ENCODE results near the gene DTNBP1. TPM values are rescaled to one million over a fixed set of nuclear protein-coding genes. Genes with fewer than 3 reads are reported as not detected.
A peak's percentile ranks its signal among the peaks of the same experiment; 100 is the strongest.

DTNBP1 gene
- total RNA-seq, 1 experiment from 2014 or later = 14.4 TPM

GRCh38 chr6:15513801-15514711 lies 148.8 kb downstream of the DTNBP1 start:
- no peak for DNase-seq (ENCODE audit: low read depth)
- in situ Hi-C loops (cut with HindIII; ENCODE audit: low pct_unique_long_range_greater_than_20kb, low sequenced_read_pairs) = no loop called here

GRCh38 chr6:15513131-15513771 lies 149.6 kb downstream of the DTNBP1 start:
- in situ Hi-C loops (cut with HindIII; ENCODE audit: low pct_unique_long_range_greater_than_20kb, low sequenced_read_pairs) = no loop called here
- no peak for DNase-seq (ENCODE audit: low read depth)

DNA sequence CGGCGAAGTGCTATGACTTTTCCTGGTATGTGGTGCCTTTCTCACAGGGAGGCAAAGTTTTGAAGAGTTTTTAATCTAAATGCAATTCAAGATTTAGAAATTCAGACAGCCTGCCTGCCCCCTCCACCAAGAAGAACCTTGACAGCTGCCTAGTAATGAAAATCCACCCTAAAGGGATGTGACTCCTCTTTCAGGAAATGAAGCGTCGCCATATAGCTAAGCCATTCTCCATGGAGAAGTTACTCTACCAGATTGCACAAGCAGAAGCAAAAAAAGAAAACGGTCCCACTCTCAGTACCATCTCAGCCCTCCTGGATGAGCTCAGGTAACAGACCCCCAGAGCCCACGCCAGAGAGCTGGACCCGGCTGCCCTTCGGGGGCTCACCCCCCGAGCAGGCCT lies 150.1 kb downstream of the DTNBP1 start:
- in situ Hi-C loops (cut with HindIII; ENCODE audit: low pct_unique_long_range_greater_than_20kb, low sequenced_read_pairs) = no loop called here

DNA sequence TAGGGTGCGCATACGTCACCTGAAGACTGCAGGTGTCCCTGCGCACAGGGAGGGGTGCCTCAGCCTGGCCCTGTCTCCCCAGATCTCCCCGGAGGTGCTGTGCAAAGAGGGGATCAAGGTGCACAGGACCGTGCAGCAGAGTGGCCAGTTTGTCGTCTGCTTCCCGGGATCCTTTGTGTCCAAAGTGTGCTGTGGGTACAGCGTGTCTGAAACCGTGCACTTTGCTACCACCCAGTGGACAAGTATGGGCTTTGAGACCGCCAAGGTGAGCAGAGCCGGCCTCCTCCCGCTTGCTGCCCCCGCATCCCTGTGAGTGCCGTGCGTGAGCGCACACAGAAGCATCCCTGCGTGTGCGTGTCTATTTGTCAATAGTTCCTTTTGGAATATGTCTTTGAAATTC lies 150.7 kb downstream of the DTNBP1 start:
- DNase-seq (ENCODE audit: low read depth) = no peak

More for the DNA sequence above, 150.1 kb downstream of the DTNBP1 start:
- DNase-seq (ENCODE audit: low read depth) = no peak

DNA sequence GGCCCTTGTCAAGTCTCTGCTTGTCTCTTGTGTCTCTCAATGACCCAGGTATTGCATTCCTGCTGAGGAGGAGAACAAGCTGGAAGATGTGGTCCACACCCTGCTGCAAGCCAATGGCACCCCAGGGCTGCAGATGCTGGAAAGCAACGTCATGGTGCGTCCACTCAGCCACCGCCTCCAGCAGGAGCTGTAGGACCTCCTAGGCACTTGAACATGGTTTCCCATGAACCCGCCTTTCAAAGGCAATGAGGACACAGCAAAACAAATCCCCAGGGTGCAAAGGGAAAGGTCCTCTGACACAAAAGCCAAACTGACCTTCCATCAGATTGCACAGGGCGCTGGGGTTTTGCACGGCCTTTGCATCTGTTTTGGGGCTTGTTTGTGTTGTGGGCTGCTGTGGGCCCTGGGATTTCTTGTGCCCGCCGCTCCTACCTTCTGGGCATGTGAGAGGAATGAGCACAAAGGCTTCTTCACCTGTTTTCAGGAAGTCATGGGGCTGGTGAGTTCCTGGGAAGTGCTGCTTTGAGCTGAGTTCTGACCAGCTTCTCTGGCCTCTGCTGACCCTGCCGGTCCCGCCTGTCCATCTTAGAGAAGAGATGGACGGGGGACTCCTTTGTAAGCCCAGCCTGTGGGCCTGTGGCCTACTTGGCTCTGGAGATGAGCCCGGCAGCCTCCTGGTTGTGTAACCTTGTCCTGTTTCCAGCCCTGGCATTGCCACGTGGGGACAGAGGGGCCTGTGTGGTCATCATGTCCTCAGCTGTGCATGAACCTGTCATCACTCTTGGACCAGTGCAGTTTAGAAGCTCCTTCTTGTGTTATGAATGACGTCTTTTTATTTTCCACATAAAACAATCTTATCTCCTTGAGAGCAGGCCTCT lies 151.3 kb downstream of the DTNBP1 start:
- no peak for DNase-seq (ENCODE audit: low read depth)
- in situ Hi-C loops (cut with HindIII; ENCODE audit: low pct_unique_long_range_greater_than_20kb, low sequenced_read_pairs) = no loop called here

More for the DNA sequence above, 150.7 kb downstream of the DTNBP1 start:
- in situ Hi-C loops (cut with HindIII; ENCODE audit: low pct_unique_long_range_greater_than_20kb, low sequenced_read_pairs) = no loop called here

GRCh38 chr6:15510536-15511247 lies 152.1 kb downstream of the DTNBP1 start:
- no peak for DNase-seq (ENCODE audit: low read depth)
- in situ Hi-C loops (cut with HindIII; ENCODE audit: low pct_unique_long_range_greater_than_20kb, low sequenced_read_pairs) = no loop called here

- DNase-seq (ENCODE audit: low read depth) = no peak
- in situ Hi-C loops (cut with HindIII; ENCODE audit: low pct_unique_long_range_greater_than_20kb, low sequenced_read_pairs) = no loop called here
These were observed 152.7 kb downstream of the DTNBP1 start for GRCh38 chr6:15510121-15510520.

- no peak for DNase-seq (ENCODE audit: low read depth)
- in situ Hi-C loops (cut with HindIII; ENCODE audit: low pct_unique_long_range_greater_than_20kb, low sequenced_read_pairs) = no loop called here
These were observed 153.4 kb downstream of the DTNBP1 start for GRCh38 chr6:15509335-15509933.

- in situ Hi-C loops (cut with HindIII; ENCODE audit: low pct_unique_long_range_greater_than_20kb, low sequenced_read_pairs) = no loop called here
- no peak for DNase-seq (ENCODE audit: low read depth)
These were observed 153.9 kb downstream of the DTNBP1 start for GRCh38 chr6:15508931-15509330.

DNA sequence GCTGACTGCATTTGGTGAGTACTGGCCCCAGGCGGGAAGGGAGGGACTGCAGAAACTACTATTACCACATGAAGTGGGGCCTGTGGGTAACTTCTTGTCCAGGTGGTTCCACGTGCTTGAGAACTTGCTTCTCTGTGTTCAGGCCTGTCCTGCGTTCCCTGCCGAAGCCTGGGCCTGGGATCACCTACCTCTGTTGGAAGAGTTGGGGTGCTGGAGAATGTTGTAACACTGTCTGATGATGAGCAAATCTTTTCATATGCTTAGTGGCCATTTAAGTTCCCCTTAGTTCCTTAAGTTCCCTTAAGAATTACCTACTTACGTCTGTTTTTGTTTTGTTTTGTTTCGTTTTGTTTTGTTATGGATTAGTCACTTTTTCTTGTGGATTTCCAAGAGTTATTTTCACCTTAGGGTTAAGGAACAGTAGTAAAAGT lies 154.4 kb downstream of the DTNBP1 start:
- in situ Hi-C loops (cut with HindIII; ENCODE audit: low pct_unique_long_range_greater_than_20kb, low sequenced_read_pairs) = no loop called here
- DNase-seq (ENCODE audit: low read depth) = no peak

GRCh38 chr6:15507746-15508145 lies 155.1 kb downstream of the DTNBP1 start:
- DNase-seq (ENCODE audit: low read depth) = no peak
- in situ Hi-C loops (cut with HindIII; ENCODE audit: low pct_unique_long_range_greater_than_20kb, low sequenced_read_pairs) = no loop called here

GRCh38 chr6:15507221-15507620 lies 155.6 kb downstream of the DTNBP1 start:
- in situ Hi-C loops (cut with HindIII; ENCODE audit: low pct_unique_long_range_greater_than_20kb, low sequenced_read_pairs) = no loop called here
- DNase-seq (ENCODE audit: low read depth) = no peak

GRCh38 chr6:15506066-15506465 lies 156.8 kb downstream of the DTNBP1 start:
- DNase-seq (ENCODE audit: low read depth) = no peak
- in situ Hi-C loops (cut with HindIII; ENCODE audit: low pct_unique_long_range_greater_than_20kb, low sequenced_read_pairs) = no loop called here

GRCh38 chr6:15505463-15505918 lies 157.3 kb downstream of the DTNBP1 start:
- in situ Hi-C loops (cut with HindIII; ENCODE audit: low pct_unique_long_range_greater_than_20kb, low sequenced_read_pairs) = no loop called here
- no peak for DNase-seq (ENCODE audit: low read depth)

- in situ Hi-C loops (cut with HindIII; ENCODE audit: low pct_unique_long_range_greater_than_20kb, low sequenced_read_pairs) = no loop called here
- DNase-seq (ENCODE audit: low read depth) = peak; percentile 97
These were observed 158.1 kb downstream of the DTNBP1 start for GRCh38 chr6:15504581-15505350.

DNA sequence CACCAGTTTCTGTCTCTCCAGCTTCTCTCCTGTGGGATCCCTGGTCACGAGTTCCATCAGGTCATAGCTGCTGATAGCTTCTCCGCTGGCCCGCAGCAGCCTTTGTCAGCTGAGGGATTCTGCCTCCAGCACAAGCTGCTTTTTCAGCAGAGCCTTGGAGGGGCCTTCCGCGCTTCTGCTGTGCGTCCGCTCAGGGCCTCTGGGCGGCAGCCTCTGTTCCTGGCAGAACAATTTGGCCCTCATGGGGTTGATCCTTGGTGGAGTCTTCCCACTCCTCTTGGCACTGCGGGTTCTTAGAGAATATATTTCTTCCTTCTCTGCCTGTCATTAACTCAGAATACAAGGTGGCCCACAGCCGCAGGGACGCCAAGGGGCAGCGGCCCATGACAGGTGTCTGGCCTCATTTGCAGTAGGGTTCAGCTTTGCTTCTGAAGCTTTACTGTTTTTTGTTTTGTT lies 158.8 kb downstream of the DTNBP1 start:
- in situ Hi-C loops (cut with HindIII; ENCODE audit: low pct_unique_long_range_greater_than_20kb, low sequenced_read_pairs) = no loop called here
- peak; percentile 53 for DNase-seq (ENCODE audit: low read depth)

- DNase-seq (ENCODE audit: low read depth) = no peak
- in situ Hi-C loops (cut with HindIII; ENCODE audit: low pct_unique_long_range_greater_than_20kb, low sequenced_read_pairs) = no loop called here
These were observed 159.5 kb downstream of the DTNBP1 start for GRCh38 chr6:15503346-15503680.
